DOHH2 (cell line): Measurements from ENCODE around the gene ARIH2.

Source experiments
- H3F3A ChIP-seq: fragments of 200-600 bp; sonication (generic), shearing (Covaris generic); 2 replicates; pipeline ENCODE4 v1.6.0; 2016; ENCODE audit warnings: antibody characterized with exemption, mild to moderate bottlenecking; ENCODE audit not compliant: control insufficient read depth, insufficient read depth
- H3K27ac ChIP-seq: fragments of 200-600 bp; sonication (generic); 2 replicates; pipeline ENCODE4 v1.5.1; 2014; ENCODE audit warnings: low read depth, mild to moderate bottlenecking, low read length, moderate library complexity
- H3K27me3 ChIP-seq: fragments of 200-600 bp; sonication (generic); 2 replicates; pipeline ENCODE4 v1.6.1; 2014; ENCODE audit warnings: mild to moderate bottlenecking, low read length, mixed read lengths; ENCODE audit not compliant: control insufficient read depth
- H3K36me3 ChIP-seq: fragments of 200-600 bp; sonication (generic); 2 replicates; pipeline ENCODE4 v1.6.1; 2014; ENCODE audit warnings: mild to moderate bottlenecking, low read length, moderate library complexity, mixed read lengths; ENCODE audit not compliant: control insufficient read depth
- H3K4me1 ChIP-seq: fragments of 200-600 bp; sonication (generic); 2 replicates; pipeline ENCODE4 v1.6.1; 2014; ENCODE audit warnings: mild to moderate bottlenecking, low read length, mixed read lengths; ENCODE audit not compliant: control insufficient read depth
- H3K4me2 ChIP-seq: fragments of 200-600 bp; sonication (generic); 2 replicates; pipeline ENCODE4 v1.6.0; 2014; ENCODE audit warnings: mild to moderate bottlenecking, low read length, moderate library complexity
- H3K4me3 ChIP-seq: fragments of 200-600 bp; sonication (generic); 2 replicates; pipeline ENCODE4 v1.5.1; 2014; ENCODE audit warnings: mild to moderate bottlenecking, low read length, mixed read lengths
- H3K79me2 ChIP-seq: fragments of 200-600 bp; sonication (generic); 2 replicates; pipeline ENCODE4 v1.6.1; 2014; ENCODE audit warnings: mild to moderate bottlenecking, low read length, mixed read lengths; ENCODE audit not compliant: control insufficient read depth
- H3K9me2 ChIP-seq: fragments of 200-600 bp; sonication (generic); replicated peaks from 2 replicates; pipeline ENCODE4 v1.6.1; 2014; ENCODE audit warnings: mild to moderate bottlenecking, low read length, mixed read lengths; ENCODE audit not compliant: control insufficient read depth
- H3K9me3 ChIP-seq: fragments of 200-600 bp; sonication (generic); 2 replicates; pipeline ENCODE4 v1.6.1; 2014; ENCODE audit warnings: antibody characterized with exemption, low read length, mixed read lengths; ENCODE audit not compliant: control insufficient read depth, insufficient read depth
- H4K20me1 ChIP-seq: fragments of 200-600 bp; sonication (generic); 2 replicates; pipeline ENCODE4 v1.6.0; 2014; ENCODE audit warnings: low read depth, mild to moderate bottlenecking, antibody characterized with exemption, low read length, moderate library complexity; ENCODE audit not compliant: control insufficient read depth, insufficient read depth
- EZH2phosphoT487 ChIP-seq: fragments of 200-600 bp; sonication (generic); IDR thresholded peaks from 2 replicates; pipeline ENCODE4 v1.6.1; 2017; ENCODE audit warnings: borderline replicate concordance, mild to moderate bottlenecking, antibody characterized with exemption, low read length, moderate library complexity, mixed read lengths
- TF ChIP-seq, protein P1 (sequence below): fragments of 200-600 bp; sonication (generic); IDR thresholded peaks from one replicate; pipeline ENCODE4 v1.5.1; 2014; ENCODE audit warnings: antibody characterized with exemption, mild to moderate bottlenecking, low read depth, low read length; ENCODE audit not compliant: poor library complexity, severe bottlenecking

The ARIH2 gene

GRCh38 chr3:48996640-48997039 lies 78.0 kb downstream of the ARIH2 start:
- no peaks in the 10 kb centered on the region for H3K27me3 ChIP-seq
- H3K79me2 ChIP-seq = peaks cover 11% of the 10 kb centered on the region
- peaks cover 5% of the 10 kb centered on the region for H3K4me1 ChIP-seq
- H3K4me2 ChIP-seq = no peak overlapping the region
- H4K20me1 ChIP-seq = no peaks in the 10 kb centered on the region
- no peak overlapping the region for H3K27ac ChIP-seq
- no peak overlapping the region for H3K4me3 ChIP-seq
- H3K36me3 ChIP-seq = peaks cover 10% of the 10 kb centered on the region
- TF ChIP-seq EZH2phosphoT487 = no peak
- TF ChIP-seq, protein P1, sequence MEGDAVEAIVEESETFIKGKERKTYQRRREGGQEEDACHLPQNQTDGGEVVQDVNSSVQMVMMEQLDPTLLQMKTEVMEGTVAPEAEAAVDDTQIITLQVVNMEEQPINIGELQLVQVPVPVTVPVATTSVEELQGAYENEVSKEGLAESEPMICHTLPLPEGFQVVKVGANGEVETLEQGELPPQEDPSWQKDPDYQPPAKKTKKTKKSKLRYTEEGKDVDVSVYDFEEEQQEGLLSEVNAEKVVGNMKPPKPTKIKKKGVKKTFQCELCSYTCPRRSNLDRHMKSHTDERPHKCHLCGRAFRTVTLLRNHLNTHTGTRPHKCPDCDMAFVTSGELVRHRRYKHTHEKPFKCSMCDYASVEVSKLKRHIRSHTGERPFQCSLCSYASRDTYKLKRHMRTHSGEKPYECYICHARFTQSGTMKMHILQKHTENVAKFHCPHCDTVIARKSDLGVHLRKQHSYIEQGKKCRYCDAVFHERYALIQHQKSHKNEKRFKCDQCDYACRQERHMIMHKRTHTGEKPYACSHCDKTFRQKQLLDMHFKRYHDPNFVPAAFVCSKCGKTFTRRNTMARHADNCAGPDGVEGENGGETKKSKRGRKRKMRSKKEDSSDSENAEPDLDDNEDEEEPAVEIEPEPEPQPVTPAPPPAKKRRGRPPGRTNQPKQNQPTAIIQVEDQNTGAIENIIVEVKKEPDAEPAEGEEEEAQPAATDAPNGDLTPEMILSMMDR = no peak
- H3K9me2 ChIP-seq = no peaks in the 10 kb centered on the region
- peaks cover 3% of the 10 kb centered on the region; the same call in 1 of the 2 replicates for H3F3A ChIP-seq
- no peaks in the 10 kb centered on the region for H3K9me3 ChIP-seq

DNA sequence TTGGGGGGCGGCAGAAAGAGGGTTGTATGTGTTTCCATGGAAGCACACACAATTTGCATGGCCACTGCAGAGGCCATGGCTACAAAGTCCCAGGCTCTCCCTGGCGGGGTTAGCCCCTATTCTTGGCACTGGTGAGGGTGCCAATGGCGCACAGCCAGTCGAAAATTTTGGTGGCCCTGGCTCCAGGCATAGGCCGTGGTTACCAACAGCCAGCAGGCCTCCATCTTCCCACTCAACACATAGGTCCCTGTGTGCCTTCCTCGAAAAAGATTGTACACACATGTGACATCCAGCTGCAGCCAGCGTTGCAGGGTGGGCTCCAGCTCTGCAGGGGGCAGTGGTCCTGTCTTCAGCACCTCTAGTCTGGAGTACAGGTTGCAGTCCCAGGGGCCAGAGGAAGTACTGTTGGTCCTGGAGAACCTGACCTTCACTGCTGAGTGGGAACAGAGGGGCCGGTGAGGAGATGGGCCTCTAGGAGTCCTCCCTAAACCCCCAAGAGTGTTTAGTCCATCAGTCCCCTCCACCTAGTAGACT lies 78.5 kb downstream of the ARIH2 start:
- TF ChIP-seq EZH2phosphoT487 = no peak
- TF ChIP-seq, protein P1 = no peak
- Histone ChIP-seq H3K4me1 (no peaks in the 10 kb centered on the region), H3K9me2 (no peaks in the 10 kb centered on the region), H3F3A (no peaks in the 10 kb centered on the region; the same call in 1 of the 2 replicates), H3K36me3 (peaks cover 7% of the 10 kb centered on the region; the same call in 1 of the 2 replicates), H3K4me2 (no peak overlapping the region), H3K27ac (no peak overlapping the region), H3K79me2 (peaks cover 6% of the 10 kb centered on the region), H4K20me1 (no peaks in the 10 kb centered on the region), H3K9me3 (no peaks in the 10 kb centered on the region), H3K4me3 (no peak overlapping the region), H3K27me3 (no peaks in the 10 kb centered on the region)

GRCh38 chr3:48997714-48998637 lies 79.3 kb downstream of the ARIH2 start:
- H3K27me3 ChIP-seq = no peaks in the 10 kb centered on the region
- H3F3A ChIP-seq = no peaks in the 10 kb centered on the region; the same call in 1 of the 2 replicates
- no peaks in the 10 kb centered on the region for H3K4me1 ChIP-seq
- no peaks in the 10 kb centered on the region for H3K9me2 ChIP-seq
- H3K36me3 ChIP-seq = peaks cover 7% of the 10 kb centered on the region; the same call in 1 of the 2 replicates
- TF ChIP-seq EZH2phosphoT487 = no peak
- TF ChIP-seq, protein P1 = no peak
- H3K4me2 ChIP-seq = no peak overlapping the region
- H3K4me3 ChIP-seq = no peak overlapping the region
- no peaks in the 10 kb centered on the region for H3K9me3 ChIP-seq
- no peaks in the 10 kb centered on the region for H4K20me1 ChIP-seq
- H3K79me2 ChIP-seq = peaks cover 6% of the 10 kb centered on the region
- no peak overlapping the region for H3K27ac ChIP-seq
